GM12873 (cell line): Measurements from ENCODE around the gene AK2.

ENCODE experiments used
- CTCF ChIP-seq: IDR thresholded peaks from 2 replicates; pipeline ENCODE4 v1.5.1; 2012; ENCODE audit warnings: low read depth, mild to moderate bottlenecking, moderate library complexity, low read length, control low read depth; ENCODE audit not compliant: insufficient read depth; ENCODE audit errors: missing control alignments

AK2 gene

GRCh38 chr1:32998997-32999396 lies 37.7 kb downstream of the AK2 start:
- TF ChIP-seq CTCF = no peak

DNA sequence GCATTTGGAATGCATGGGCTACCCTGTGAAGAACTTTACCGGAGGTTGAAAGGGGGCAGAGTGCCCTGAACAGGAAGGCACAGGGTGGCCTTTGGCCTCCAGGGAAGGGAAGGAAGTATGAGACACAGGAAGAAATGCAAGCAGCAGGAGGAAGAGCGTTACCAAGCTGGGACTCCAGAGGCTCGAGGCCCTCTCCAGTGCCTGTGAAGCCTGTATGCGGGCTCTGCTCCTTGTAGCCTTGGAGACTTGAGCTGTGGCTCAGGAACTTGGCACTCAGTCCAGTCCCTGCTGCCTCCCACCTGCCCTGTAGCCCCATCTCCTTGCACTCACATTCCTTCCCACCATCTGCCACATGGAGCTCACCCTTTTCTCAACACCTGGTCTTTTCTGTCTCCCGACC lies 38.6 kb downstream of the AK2 start:
- TF ChIP-seq CTCF = no peak

DNA sequence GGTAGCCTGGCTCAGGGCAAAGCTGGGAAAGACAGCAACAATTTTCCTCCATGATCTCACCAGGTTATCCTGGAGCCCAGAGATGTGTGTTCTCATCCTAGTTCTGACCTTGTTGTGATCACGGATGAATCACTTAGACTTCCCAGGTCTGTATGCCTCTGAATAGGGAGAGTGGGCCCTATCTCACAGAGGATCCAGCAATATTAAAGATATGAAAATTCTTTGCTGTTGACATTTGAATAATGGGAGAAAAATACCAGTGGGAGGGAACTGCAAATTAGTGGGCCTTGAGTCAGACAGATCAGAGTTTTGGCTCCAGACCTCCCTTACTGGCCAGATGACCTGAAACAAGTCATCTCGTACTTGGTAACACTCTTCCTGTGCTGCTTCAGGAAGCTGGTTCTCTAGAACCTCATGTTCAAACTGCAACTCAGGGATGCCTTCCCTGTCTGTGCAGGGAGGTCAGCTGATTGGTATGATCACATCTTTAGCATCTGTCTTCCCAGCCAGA lies 39.2 kb downstream of the AK2 start:
- no peak for TF ChIP-seq CTCF

DNA sequence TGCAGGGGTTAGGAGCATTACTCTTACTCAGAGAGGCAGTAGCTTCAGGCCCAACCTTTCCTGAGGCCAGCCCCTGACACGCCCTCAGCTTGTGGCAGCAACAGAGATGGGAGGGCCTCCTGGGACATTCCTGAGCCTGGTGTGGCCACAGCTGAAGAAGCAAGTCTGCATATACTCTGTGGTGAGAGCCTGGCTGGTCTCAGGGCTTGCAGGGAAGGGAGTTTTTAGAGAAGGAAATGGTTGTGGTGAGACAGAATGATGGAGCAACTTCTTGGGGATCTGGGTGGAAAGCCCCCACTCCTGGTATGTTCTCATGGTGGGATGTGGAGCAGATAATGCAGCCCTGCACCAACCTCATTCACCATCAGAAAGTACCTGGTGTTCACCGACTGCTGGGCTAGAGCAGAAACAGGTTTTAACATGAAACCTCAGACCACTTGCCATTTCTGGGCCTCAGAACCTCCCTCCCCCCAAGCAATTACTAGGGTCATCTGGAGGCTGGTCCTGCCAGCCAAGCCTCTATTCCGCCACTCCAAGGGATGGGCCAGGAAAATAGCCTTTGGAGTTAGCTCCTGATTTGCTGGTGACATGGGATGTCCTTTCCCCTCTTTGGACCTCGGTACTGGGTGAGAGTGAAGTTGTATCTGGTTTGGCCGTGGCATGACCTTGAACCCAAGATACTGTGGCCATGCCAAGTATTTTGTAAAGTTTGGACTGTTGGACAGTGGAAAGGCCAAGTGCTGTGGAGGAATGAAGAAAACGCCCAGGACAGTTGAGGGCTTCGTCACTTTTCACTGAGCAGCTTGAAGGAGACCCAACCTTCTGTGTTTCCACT lies 44.0 kb downstream of the AK2 start:
- TF ChIP-seq CTCF = no peak

GRCh38 chr1:32991819-32992488 lies 44.7 kb downstream of the AK2 start:
- no peak for TF ChIP-seq CTCF

- no peak for TF ChIP-seq CTCF
These were observed 45.3 kb downstream of the AK2 start for GRCh38 chr1:32991386-32991785.

DNA sequence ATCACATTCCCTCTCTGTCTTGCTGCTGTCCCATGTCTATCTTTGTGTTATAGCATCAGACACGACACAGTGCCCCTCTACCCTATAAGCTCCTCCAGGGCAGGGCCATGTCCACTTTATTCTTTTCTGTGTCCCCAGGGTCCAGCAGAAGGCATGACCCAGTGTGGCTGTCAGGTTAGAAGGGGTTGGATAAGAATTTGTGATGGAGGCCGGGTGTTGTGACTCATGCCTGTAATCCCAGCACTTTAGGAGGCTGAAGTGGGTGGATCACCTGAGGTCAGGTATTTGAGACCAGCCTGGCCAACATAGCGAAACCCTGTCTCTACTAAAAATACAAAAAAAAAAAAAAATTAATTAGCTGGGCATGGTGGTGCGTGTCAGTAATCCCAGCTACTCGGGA lies 45.8 kb downstream of the AK2 start:
- TF ChIP-seq CTCF = no peak
